ENCODE data around the gene CCDC110.
A peak's percentile ranks its signal among the peaks of the same experiment; 100 is the strongest.
"Not testable (repeated sequence)": the region's sequence is repeated elsewhere in the genome, so short reads cannot be mapped to it uniquely, and the experiment has no call there.

The CCDC110 gene

GRCh38 chr4:185471235-185472102 is at the start of gene CCDC110:
Gene CCDC110 (minus strand): TSS chr4:185471733. CDS start chr4:185471683, 50 bp downstream.
- peak; percentile 77 for DNase-seq (ENCODE audit: low read depth)

DNA sequence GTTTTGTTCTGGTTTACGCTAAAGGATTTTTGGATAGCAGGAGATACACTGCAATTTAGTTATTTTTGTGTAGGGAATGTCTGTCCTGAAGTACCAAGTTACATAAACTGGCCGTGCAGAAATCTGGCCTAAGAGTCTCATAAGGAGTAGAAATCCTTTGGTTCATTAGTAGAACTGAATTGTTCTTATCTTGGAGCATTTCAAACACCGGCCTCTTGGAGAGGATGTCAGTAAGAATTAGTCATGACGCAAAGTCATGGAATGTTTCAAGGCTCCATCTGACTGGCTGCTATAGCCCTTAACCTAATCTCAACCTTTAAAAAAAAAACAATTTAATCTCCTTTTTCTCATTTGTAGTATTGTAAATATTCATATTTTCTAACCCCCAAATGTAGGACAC is 48.6 kb upstream of the CCDC110 start:
- no peak for DNase-seq (ENCODE audit: low read depth)

DNA sequence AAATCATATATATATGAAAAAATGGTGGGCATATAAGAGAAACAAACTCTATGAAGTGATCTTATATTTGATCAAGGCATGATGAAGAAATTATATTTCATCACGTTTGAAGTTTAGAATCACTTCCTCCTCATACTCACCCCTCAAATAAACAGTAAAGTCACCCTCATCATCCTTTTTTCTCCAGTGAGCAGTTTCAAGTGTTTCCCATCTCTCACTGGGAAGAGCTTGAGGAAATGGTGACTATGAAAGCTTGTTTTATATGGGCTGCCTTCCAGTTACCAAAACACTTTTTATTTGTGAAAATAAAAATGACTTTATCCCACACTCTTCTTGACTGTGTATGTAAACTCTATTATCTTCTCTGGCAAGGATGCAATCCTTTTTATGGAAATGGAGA is 47.0 kb upstream of the CCDC110 start:
- DNase-seq (ENCODE audit: low read depth): no peak

DNA sequence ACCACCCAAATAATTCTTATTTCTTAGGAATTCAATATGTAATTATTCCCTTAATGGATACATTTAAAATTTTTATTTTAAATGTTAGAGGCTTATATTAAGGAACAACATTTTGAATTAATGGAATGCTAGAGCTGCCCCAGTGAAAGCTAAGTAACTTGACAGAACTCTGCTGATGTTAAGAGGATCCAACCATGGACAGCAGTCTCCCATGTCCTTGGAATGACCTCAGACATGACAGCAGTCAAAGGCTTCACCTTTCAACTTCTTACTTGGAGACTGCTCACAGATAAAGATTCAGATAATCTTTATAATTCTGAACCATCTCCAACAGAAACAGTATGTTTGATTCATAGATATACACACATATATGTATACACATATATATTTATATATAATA is 46.5 kb upstream of the CCDC110 start:
- no peak for DNase-seq (ENCODE audit: low read depth)

- DNase-seq (ENCODE audit: low read depth): no peak
Observed at GRCh38 chr4:185515248-185515647, 43.7 kb upstream of the CCDC110 start.

GRCh38 chr4:185514182-185514697 is 42.7 kb upstream of the CCDC110 start:
- DNase-seq (ENCODE audit: low read depth): no peak

DNA sequence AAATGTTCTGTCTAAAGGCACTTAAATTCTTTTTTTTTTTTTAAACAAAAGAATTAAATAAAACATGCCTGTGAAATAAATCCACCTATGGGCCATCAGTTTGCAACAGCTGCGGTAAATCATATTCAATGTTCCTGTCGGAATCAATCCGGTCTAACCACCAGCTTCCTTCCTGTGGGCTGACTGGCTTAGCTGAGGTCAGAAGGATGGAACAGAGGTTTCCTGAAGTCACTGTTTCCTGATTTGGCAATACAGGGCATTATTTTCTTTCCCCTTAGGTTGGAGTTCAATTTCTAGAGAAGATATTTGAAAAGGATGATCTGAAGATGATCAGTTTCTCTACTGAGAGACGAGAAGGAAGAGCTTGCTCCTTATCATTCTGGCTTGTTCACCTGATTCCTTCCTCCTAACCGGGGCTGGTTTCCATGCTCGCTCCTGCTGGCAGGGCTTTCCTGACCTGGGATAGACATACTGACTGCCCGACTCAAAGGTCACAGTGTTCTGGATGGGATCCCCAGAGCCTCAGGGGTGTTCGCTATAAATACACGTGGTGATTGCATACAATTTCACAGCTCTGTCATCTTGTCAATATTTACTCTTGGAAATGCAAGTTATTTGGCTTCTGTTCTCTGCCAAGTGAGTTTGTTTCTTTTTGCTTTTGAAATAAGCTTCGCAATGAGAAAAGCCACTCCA is 42.1 kb upstream of the CCDC110 start:
- no peak for DNase-seq (ENCODE audit: low read depth)

DNA sequence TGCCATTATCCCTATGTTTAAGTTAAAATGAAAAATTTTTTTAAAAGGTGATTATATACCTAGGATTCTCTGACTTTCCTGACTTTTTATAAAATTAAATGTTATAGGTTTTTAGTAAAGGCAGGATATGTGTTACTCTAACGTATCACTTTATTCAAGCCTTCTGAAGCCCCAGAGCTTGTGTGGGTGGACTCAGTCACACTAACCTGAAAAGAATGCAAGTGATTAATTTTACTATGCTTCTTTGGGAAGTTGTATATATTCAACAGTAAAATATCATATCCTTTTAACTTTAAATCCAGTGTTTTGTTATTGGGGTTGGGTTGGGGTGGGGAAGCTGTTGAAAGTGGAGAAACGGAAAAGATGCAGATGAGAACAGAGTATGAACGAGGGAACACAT is 41.0 kb upstream of the CCDC110 start:
- no peak for DNase-seq (ENCODE audit: low read depth)

GRCh38 chr4:185511243-185511642 is 39.7 kb upstream of the CCDC110 start:
- not testable (repeated sequence) for DNase-seq (ENCODE audit: low read depth)

GRCh38 chr4:185510806-185511205 is 39.3 kb upstream of the CCDC110 start:
- no peak for DNase-seq (ENCODE audit: low read depth)

- DNase-seq (ENCODE audit: low read depth): no peak
Observed at GRCh38 chr4:185508181-185508580, 36.6 kb upstream of the CCDC110 start.

- DNase-seq (ENCODE audit: low read depth): no peak
Observed at GRCh38 chr4:185506422-185506821, 34.9 kb upstream of the CCDC110 start.

DNA sequence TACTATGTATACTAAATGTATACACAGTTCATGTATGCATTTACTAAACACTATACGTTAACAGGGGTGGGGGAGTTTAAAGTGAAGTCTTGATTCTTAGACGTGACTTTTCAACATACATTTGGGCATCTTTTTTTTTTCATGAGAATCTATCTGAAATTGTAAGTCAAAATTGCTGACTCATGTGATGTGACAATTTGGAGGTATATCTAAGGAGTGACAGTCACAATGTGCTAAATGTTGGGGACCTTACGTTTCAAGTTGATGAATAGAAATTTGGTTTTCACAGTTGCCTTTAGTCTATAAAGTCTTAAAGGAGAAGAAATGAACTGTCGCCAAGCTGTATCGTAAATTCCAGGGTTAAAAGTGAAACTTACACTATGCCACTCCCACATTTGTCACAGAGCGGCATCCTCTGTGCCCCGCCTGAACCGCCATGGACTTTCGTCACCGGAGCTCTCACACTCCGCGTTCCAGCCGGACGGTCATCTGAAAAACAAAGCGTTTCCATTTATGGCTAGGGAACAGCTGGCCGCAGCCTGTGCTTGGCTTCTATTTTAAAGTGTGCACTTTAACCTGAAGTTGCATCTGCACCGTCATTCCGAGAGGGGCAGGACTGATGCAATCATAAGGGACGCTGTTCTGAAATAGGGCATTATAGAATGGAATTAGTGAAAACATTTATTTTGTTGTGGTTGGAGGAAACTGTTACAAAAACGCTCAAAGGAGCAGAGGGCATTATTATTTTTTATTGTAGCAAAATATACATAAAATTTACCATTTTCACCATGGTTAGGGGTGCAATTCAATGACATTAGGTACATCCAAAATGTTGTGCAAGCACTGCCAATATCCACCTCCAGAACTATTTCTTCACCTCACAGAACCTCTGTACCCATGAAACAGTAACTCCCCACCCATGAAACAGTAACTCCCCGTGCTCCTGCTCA is 32.8 kb upstream of the CCDC110 start:
- no peak for DNase-seq (ENCODE audit: low read depth)

GRCh38 chr4:185502386-185502785 is 30.9 kb upstream of the CCDC110 start:
- DNase-seq (ENCODE audit: low read depth): no peak

GRCh38 chr4:185500576-185500975 is 29.0 kb upstream of the CCDC110 start:
- no peak for DNase-seq (ENCODE audit: low read depth)

DNA sequence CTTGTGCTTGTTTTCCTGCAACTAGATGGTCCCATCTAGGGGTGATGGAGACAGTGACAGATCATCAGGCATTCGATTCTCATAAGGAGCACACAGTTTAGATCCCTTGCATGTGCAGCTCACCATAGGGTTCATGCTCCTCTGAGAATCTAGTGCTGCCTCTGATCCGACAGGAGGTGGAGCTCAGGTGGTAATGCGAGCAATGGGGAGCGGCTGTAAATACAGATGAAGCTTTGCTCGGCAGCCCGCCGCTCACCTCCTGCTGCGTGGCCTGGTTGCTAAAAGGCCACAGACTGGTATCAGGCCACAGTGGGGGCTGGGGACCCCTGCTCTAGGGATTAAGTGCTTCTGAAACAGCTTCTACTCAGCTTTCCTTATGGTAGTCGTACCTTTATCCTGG is 28.5 kb upstream of the CCDC110 start:
- no peak for DNase-seq (ENCODE audit: low read depth)

DNA sequence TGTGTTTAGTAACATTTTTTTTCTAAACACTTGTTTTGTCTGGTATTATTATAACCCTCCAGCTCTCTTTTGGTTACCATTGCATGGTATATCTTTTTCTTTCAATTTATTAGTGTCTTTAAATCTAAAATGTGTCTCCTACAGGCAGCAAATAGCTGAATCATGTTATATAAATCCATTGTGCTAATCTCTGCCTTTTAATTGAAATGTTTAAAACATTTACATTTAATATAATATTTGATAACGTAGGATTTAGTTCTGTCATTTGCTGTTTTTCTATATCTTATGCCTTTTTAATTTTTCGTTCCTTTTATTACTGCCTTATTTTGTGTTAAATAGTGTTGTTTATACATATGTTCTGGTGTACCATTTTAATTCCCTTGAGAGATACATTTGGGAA is 17.1 kb upstream of the CCDC110 start:
- DNase-seq (ENCODE audit: low read depth): no peak

GRCh38 chr4:185481401-185481800 is 9.9 kb upstream of the CCDC110 start:
- no peak for DNase-seq (ENCODE audit: low read depth)

- DNase-seq (ENCODE audit: low read depth): no peak
Observed at GRCh38 chr4:185480016-185480732, 8.6 kb upstream of the CCDC110 start.

DNA sequence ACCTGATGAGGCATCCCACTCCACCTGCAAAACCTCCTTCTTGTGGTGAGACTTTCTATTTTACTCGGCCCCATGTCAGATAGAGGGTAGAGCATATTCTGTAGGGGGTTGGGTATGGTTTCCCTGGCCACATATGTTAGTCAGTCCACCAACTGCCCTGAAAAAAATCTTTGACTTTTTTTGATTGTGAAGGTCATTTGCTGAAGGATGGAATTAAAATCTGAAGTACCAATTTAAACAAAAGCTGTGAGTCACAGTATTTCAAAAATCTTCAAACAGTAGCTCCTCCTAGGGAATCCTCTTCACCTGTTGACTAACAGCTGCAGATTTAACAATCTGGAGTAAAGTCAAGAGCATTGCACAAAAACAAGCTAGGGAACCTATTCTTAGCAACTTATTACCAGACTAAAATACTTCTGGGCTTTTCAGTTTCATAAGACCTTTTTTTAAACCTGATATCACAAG is 8.0 kb upstream of the CCDC110 start:
- no peak for DNase-seq (ENCODE audit: low read depth)

GRCh38 chr4:185473247-185473646 is 1.7 kb upstream of the CCDC110 start:
- DNase-seq (ENCODE audit: low read depth): no peak
